Measurements from ENCODE around the gene WAS. TPM values are rescaled to one million over a fixed set of nuclear protein-coding genes. Genes with fewer than 3 reads are reported as not detected.
A peak's percentile ranks its signal among the peaks of the same experiment; 100 is the strongest.

Gene WAS
- total RNA-seq, 1 experiment from 2014 or later, result 0.24 TPM

DNA sequence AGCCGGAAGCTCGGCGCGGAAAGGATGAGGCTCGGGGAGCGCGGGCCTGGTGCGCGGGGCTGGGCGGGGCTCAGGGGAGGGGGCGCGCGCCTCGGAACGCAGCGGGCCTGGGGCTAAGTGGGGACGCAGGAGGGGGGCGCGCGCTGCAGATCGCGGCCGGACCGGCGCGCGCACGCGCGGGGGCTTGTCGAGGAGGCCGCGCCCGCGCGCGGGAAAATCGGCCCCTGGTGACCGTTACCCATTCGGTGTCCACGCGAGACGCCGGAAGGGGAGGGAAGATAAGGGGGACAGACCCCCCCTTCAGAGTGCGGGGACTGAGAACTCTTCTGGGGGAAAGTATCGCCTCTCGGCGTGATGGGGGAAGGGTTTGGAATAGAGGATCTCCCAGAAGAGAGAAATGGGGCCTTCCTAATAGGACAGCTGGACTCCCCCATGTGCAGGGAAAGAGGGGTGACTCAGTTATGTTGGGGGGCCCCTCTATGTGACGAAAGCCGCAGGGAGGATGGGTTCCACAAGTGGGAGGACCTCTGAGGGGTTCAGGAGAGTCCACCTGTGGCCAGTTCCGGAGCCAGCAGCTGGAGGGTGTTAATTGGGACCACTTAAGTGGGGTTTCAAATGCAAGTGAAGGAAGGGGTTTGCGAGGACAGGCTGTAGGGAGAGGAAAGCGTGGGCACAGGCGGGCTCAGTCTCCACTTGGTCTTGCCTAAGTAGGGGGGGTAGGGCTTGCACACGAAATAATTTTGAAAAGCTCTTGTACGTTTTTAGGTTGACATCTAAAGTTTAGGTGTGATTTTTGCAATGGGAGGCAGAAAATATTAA lies 13.5 kb downstream of the WAS start:
- Histone ChIP-seq H3K27ac (ENCODE audit: insufficient read length, low read depth, low read length) (no peak overlapping the region), H3K9me3 (ENCODE audit: control insufficient read depth, low read depth, low read length) (peaks cover 33% of the 10 kb centered on the region), H2BK20ac (ENCODE audit: low read depth, low read length, poor library complexity, severe bottlenecking) (no peak overlapping the region), H3K23ac (ENCODE audit: insufficient read length, low read depth, low read length) (no peak overlapping the region), H2BK12ac (ENCODE audit: insufficient read length, low read depth, low read length) (no peak overlapping the region), H3K79me2 (ENCODE audit: insufficient read depth, low read length) (no peaks in the 10 kb centered on the region), H3T11ph (ENCODE audit: low read length) (no peak overlapping the region), H2AK5ac (ENCODE audit: insufficient read length, low read length) (no peak overlapping the region), H3K4ac (ENCODE audit: low read depth, low read length) (no peak overlapping the region), H4K8ac (replicated peaks; ENCODE audit: insufficient read length, low read depth, low read length) (no peak overlapping the region), H4K5ac (ENCODE audit: insufficient read length, low read depth, low read length) (no peak overlapping the region), H3K79me1 (ENCODE audit: insufficient read depth, low read depth, low read length, poor library complexity, severe bottlenecking) (no peaks in the 10 kb centered on the region), H3K23me2 (ENCODE audit: insufficient read length, low read depth, low read length, poor library complexity, severe bottlenecking) (no peaks in the 10 kb centered on the region), H3K27me3 (ENCODE audit: insufficient read depth, low read length) (no peaks in the 10 kb centered on the region), H3K18ac (ENCODE audit: insufficient read length, low read depth, low read length) (no peak overlapping the region), H2BK120ac (ENCODE audit: low read depth, low read length, poor library complexity, severe bottlenecking) (no peak overlapping the region), H3K14ac (ENCODE audit: insufficient read depth, low read length) (peak overlapping the region; percentile 8; the same call in 1 of the 2 replicates), H3K56ac (ENCODE audit: insufficient read length, low read depth, low read length) (no peak overlapping the region), H2BK5ac (ENCODE audit: insufficient read length, low read length) (no peak overlapping the region), H3K4me2 (ENCODE audit: insufficient read depth, insufficient read length, low read length) (peak overlapping the region; percentile 57), H2BK15ac (ENCODE audit: low read depth, low read length) (no peak overlapping the region), H3K4me1 (ENCODE audit: insufficient read depth, low read length) (no peaks in the 10 kb centered on the region), H4K20me1 (ENCODE audit: control insufficient read depth, insufficient read depth, insufficient read length) (no peaks in the 10 kb centered on the region), H2AFZ (ENCODE audit: low read length) (no peak overlapping the region), H3K9ac (ENCODE audit: extremely low read depth, insufficient read length, low read length) (peak overlapping the region; percentile 55), H4K91ac (ENCODE audit: insufficient read length, low read depth, low read length) (no peak overlapping the region)
- peak overlapping the region; percentile 79 to 91 for H3K4me3 Mint-ChIP-seq
- peak overlapping the region in 2 of 3 experiments; percentile 91 to 97; a peak in 6 of 7 replicates for H3K27ac Mint-ChIP-seq
- peaks cover 19 to 35% (median 24%) of the 10 kb centered on the region in 3 experiments for H3K36me3 Mint-ChIP-seq (ENCODE audit: insufficient read depth in 1 of 3, low read depth in 3 of 3)
- peaks cover 28 to 36% of the 10 kb centered on the region in 2 experiments for H3K4me1 Mint-ChIP-seq
- DNase-seq, result no peak
- TF ChIP-seq, protein P1, sequence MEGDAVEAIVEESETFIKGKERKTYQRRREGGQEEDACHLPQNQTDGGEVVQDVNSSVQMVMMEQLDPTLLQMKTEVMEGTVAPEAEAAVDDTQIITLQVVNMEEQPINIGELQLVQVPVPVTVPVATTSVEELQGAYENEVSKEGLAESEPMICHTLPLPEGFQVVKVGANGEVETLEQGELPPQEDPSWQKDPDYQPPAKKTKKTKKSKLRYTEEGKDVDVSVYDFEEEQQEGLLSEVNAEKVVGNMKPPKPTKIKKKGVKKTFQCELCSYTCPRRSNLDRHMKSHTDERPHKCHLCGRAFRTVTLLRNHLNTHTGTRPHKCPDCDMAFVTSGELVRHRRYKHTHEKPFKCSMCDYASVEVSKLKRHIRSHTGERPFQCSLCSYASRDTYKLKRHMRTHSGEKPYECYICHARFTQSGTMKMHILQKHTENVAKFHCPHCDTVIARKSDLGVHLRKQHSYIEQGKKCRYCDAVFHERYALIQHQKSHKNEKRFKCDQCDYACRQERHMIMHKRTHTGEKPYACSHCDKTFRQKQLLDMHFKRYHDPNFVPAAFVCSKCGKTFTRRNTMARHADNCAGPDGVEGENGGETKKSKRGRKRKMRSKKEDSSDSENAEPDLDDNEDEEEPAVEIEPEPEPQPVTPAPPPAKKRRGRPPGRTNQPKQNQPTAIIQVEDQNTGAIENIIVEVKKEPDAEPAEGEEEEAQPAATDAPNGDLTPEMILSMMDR (conservative IDR thresholded peaks at IDR 0.05), result no peak
- H3K27me3 Mint-ChIP-seq (ENCODE audit: low read depth), result peaks cover 19% of the 10 kb centered on the region
- no CpG with 5 or more reads among the region's 56 CpGs for WGBS (ENCODE audit: extremely low coverage, insufficient read length, low lambda C conversion rate)
- peaks cover 76 to 82% of the 10 kb centered on the region in 2 experiments for H3K9me3 Mint-ChIP-seq
